NCI-H2029 treated with DMSO at 0.1 percent for 48 hours (cell line): ENCODE measurements around the gene HOXC9.
"Not testable (repeated sequence)": the region's sequence is repeated elsewhere in the genome, so short reads cannot be mapped to it uniquely, and the experiment has no call there.

Experiments
- DNase-seq: peaks from one replicate; lab custom pipeline; 2025; lab: John Stamatoyannopoulos, UW

The HOXC9 gene

DNA sequence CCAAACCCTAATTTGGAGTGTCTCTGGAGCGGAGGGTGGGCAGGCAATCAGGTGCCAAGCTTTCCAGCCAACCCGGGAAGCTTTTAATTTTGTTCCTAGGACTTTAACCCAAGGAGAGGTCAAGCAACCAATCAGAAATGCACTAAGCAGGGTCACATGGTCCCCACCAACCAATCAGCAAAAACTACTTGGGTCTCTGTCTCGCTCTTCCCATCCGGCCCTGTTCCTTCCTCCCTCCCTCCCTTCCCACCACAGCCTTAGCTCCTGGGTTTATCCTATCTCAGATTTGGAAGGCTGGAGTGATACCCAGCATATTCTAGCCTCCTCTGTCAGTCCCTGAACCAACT lies 40.2 kb downstream of the HOXC9 start:
- no peak for DNase-seq

DNA sequence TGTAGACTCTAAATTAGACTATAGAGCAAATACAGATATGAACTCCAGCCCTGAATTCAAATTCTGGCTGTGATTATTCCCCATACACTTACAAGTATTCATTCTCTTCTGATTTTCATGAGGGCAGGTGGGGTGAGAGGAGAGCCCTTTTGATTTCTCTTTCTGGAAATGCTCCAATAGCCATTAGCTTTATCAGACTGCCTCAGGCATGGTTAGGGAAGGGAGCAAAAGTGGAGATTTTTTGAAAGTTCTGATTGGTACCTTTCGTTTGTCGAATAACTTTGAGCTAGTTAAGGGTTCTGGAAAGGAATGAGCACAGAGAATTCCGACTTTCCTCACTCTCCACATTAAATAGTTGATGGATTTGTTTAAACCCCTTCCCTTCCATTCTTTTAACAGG lies 40.7 kb downstream of the HOXC9 start:
- DNase-seq, result no peak

DNA sequence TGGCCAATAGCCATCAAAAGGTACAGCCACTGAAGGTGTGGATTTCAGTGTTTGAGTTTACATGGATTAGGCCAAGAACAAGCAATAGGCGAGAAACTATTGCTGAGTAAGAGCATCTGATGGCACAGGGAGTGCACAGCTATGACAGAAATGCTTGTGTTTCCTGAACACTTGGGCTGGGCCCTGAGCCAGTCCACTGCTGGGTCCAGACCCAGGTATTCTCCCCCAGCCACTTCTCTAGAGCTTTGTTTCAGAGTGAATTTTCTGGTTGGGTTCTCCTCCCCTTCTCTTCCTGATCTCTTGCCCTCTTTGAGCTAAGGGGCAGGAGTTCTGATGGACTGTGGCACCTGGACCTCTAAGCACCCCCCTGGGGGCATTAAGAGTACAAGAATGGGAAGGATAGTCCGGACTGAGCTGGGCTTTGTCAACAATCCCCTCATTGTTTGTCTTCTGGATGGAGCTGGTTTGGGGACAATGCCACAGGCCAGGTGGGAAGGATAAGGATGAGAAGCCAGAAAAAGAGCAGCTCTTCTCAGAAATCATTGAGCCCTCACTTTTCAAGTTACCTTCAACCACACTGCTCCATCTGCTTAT lies 41.2 kb downstream of the HOXC9 start:
- no peak for DNase-seq

DNA sequence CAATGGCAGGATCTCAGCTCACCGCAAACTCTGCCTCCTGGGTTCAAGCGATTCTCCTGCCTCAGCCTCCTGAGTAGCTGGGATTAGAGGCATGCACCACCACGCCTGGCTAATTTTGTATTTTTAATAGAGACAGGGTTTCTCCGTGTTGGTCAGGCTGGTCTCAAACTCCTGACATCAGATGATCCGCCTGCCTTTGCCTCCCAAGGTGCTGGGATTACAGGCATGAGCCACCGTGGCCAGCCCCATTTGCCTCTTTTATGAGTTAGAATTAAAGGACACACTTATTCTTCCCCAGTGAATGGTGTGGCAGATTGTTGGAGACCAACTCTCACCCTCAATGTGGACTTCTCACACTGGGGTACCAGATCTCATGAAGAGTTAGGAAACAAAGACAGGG lies 42.1 kb downstream of the HOXC9 start:
- DNase-seq, result not testable (repeated sequence)

DNA sequence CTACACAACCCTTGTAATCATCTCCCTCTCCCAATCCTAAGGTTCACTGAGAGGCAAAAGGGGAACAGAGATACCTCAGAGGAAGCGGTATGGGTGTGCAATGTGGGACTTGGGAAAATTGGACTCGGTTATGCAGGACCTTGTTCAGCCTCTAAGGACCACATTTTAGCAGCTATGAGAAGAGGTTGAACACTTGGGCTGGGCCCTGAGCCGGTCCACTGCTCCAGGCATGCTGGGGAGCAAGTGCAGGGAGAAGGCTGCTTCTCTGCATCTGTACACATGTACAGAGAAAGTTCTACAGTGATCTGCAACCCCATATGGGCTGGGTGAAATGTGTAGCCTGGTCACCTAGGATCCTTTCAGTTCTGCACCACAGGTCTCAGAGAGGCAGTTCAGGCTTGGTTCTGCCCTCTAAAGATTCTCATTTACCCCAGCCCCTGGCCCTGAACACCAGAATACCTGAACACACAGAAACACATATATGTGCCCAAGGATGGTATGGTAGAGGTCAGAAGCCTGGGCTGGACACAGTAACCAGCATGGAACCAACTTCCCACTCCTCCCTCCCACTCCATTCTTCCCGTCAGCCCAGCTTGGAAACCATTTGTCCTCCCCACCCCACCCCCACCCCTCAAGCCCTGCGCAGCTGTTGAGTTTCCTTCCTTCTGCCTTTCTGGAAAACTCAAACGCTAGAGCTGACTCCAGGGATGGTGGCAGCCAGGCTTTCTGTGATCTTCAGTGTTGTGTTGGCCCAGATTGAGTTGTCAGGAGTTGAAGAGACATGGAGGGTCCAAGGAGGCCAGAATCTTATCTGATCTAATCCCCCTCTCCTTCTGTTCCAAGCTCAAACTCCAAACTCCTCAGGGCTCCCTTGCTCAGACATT lies 43.3 kb downstream of the HOXC9 start:
- DNase-seq, result no peak

DNA sequence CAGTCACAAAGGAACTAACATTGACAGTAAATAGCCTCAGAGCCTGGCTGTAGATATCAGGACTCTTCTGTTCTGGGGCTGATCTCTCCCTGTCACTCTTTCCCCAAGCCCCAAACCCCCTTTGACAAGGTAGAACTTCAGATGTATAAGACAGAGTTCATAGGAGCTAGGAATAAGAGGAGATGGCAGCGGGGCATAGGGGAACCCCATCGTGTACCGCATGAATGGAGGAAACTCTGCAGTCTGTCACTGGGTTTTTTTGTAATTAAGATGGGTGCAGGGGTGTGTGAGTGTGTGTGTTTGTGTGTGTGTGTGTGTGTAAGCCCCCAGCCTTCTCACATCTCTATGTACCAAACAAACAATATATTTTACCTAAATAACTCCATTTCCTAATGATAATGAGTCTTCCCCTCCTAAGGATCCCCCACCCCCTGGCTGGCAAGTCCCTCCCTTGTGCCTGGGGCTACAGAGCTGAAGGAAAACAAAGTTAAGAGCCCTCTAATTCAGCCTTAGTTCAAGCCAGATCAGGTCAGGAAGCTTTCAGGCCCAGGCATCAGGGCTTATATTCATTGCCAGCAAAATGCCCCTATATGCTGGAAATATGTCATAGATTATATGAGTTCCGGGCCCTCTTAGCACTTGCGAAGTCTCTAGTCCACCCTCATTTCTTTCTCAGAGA lies 44.6 kb downstream of the HOXC9 start:
- DNase-seq, result no peak

DNA sequence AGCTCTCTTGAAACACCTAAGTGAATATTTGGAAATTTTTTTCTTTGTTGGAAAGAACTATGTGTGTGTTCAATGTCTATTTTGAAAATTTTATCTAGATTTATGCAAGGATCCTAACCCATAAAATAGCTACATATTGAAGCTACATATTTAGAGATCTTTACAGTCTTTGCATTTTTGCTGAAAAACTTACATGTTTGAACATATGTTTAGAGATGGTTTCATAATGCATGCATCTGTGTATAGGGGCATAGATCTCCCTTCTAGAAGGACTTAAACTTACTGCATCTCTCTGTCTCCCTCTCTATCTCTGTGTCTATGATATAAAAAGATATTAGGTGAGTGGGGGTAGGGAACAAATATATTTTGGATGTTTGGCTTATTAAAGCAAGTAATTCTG lies 45.4 kb downstream of the HOXC9 start:
- DNase-seq, result no peak

DNA sequence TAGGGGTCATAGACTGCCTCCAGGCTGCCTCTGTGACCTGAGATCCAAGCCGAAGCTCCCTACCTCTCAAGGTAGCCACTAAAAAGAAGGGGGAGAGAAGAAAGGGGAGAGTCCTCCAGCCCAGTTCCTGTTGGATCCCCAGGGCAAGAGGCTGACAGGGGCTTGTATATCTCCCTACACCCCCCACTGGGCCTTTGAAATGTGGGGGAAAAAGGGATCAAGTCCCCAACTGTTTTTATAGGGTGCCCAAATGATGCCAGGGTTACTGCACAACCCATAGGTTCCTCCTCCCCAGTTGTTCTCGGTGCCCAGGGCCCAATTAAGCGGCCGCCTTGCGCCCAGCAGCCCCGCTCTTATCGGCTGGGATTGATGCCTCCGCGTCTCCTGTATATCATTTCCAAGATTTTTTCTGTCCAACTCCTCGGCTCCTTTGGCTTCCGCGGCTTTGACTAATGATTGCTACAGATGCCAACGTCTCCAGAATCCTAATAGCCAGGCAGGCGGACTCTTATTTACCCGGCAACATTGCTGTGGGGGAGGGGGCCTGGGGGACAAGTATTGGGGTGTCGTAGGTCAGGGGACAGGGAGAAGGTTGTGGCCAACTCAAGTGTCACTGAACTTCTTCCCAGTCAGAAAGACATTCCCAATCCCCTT lies 46.0 kb downstream of the HOXC9 start:
- DNase-seq, result no peak

DNA sequence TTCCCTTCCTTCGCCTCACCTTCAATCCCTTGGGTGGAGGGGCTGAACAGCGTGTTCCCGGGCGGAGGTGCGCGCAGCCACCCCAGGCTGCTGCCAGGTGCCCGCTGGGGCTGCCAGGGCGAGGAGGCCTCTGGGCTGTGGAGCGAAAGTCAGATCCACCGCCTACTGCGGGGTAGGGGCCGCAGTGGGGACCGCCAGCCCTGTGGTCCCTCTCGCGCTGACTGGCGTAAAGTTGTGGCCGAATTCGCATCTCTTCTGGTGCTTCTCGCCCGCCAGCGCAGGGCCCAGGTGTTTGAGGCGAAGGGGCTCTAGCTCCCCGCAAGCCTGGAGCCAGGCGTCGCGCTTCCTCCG lies 46.8 kb downstream of the HOXC9 start:
- DNase-seq, result no peak

DNA sequence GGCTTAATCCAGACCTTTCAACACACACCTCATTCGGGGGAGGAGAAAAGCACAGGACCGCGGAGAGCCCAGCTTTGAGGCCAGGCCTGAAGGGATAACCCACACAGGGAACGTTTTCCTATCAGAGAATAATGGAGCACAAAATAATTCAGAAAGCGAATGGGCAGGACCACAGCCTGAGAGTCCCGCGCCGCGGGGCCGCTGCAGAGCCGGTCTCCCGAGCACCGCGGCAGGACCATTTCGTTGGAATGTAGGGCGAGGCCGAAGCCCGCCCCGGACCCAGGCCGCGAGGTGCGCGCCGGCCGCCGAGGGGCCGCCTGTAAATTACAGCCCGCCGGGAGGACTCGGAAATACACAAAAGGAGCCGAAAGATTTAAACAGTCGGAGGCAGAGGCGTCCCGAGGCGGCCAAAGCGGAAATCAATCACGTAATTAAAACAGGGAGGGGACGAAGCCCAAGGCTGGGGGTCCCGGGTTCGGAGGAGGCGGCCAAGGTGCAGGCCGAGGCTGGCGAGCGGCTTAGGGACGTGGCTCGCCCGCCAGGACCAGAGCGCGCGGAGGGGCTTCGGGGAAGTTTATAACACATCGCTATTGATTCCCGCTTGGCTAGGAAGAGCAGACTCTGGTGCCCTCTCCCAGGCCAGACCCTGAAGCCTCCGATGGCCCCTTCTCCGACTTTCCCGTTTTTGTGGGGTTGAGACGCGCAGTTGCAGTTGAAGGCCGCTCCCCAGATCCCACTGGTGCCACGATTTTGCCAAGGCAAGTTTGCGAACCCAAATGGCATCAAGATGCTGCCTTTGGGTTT lies 47.4 kb downstream of the HOXC9 start:
- DNase-seq, result no peak

DNA sequence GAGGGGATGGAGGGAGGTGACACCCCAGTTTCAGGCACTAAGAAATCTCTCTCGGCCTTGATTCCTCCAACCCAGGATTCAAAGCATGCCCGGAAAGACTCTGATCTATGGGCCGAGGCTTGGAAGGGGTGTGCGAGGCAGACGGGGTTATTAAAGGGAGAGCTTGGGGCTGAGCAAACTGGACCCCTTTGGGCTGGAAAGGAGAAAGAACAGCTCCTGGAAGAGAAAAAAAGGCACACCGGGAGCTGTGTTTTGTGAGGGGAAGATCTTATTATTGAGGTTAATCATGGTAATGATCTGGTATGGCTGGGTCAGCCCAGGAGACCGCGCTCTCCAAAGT lies 48.0 kb downstream of the HOXC9 start:
- no peak for DNase-seq

DNA sequence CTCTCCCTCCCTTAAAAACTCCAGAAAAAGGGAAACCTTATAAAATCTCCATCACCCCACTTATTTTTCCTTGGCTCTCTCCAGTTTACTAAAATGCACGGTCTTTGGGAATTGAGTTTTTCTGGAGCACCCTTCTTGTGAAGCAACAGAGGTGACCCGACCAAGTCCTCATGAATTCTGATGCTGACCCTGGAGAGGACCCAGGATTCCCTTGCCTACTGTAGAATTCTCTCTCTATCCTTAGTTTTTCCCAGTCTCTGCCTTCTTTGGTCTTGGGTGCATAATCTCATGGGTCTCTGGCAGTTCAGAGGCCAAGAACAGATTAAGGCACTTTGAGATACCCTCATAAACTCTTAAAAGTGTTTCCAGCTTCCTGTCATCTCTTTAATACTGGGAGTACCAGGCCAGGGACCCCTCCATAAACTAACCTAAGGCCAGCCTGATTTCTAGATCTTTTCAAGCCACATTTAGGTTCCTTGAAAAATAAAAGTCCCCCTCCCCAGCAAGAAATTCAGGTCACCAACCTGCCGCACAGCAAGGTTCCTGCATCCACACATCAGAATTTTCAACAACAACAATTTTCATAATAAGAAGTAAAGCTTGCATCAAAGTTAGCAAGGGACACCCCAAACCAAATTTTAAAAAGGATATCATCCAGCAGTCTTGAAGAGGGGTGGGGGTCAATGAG lies 48.6 kb downstream of the HOXC9 start:
- no peak for DNase-seq

DNA sequence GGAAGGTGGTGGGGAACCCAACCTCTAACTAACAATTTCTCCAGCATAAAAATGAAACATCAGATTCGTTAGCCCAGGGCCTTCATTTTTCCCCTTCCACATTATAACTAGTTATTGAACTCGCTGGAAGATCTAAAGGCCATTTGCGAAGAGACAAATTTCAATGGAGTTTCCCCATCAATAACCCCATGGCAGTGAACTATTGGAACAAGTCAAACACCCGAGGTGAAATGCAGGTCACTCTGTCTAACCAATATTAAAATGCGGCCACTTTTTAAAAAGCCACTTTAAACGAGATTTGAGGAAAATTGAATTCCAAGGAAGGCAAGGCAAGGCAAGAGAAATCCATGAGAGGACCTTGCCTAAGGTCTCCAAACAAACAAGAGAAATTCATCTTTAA lies 49.1 kb downstream of the HOXC9 start:
- DNase-seq, result no peak

DNA sequence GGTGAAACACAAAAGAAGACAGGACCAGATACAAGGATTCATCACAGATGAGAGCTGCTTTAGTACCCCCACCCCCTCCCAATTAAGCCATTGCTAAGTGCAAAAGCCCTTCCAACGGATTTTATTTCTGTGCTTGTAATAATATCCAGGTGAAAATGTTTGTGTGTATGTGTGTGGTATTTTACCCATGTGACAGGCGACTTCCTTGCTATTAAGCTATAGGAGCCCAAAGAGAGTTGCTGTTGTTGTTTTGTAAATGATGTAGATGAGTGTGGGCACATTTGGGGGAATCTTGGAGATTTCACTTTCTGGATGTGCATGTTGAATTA lies 50.5 kb downstream of the HOXC9 start:
- DNase-seq, result no peak

DNA sequence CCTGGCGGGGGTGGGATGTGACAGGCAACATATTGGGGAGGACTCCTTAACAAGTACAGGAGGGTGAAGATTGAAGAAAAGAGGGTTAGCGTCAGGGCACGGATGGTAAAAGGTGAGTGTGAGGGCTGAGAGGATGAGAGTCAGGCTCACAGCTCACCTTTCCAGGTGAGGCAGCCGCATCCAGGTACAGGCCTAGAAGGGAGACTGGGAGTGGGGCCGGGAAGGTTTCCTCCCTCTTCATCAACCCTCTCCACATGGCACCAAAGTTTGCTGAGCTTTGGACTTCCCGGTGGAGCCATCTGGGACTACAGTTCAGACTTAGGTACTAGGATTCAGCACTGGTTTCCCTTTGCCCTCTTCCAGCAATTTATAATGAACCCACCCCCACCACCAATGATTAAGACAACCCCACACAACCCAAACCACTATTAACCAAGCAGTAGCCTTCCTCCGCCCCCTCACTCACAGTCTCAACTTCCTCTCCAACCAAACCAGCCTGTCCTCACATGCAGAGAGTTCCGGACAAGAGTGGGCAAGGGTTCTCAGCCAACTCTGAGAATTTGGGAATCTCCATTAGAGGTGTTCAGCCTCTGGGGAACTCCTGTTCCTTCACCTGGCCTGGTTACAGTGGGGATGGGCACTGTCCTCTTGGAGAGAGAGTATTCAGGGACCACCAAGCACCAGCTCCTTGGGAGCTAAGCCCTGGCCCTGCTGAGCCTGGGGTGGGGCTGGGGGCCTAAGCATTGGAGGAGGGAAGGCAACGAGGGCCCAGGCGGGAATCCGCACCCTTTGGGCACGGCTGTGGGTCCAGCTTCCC lies 51.3 kb downstream of the HOXC9 start:
- no peak for DNase-seq

DNA sequence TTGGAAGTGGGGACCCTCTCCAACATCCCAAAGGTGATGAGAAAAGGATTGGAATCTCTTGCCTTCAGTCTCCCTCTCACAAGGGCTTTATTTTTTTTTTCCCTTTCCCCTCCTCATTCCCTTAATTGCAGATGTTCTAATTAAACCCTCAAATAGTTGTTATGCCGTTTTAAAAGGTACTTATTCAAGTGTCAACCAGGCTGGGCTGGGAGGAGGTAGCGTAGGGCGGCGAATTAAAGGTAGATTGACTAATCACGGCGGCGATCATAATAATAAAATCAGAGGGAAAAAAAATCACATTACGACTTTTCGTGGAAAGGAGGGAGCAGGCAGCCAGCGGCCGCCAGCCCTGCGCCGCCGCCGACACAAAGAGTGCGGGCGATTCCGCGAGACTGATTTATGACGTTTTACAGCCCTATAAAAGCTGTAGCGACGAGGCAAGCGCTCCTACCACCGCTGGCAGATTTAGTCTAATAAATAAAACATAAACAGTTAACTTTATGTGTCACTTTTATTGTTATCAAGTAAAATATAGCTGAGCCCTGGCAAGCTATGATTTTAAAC lies 52.0 kb downstream of the HOXC9 start:
- no peak for DNase-seq

DNA sequence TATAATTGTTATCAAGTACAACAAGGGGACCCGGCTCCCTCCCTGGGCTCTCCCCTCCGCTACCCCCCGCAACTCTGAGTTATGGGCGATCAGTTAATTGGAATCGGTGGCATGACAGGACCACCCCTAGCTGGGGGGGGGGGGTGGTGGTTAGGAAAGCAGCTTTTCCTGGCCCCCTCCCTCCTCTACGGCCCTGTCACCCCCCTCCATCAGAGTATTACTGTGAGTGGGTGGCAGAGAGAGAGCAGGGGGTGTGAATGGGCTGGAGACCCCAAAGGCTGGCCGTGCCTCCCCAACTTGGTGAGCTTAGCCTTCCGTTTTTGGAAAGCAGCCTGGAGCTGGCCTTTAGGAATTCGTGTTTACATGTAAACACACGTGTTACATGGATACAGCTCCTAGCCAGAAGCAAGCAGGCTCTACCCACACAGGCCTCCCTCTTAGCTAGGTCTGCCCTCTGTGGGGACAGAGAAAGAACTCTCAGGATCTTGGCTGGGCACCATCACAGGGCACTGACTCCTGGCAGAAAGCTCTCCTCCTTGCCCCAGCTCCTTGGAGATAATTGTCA lies 52.6 kb downstream of the HOXC9 start:
- DNase-seq, result no peak
